Measurements from ENCODE around the gene CANT1.

- TF ChIP-seq CTCF (IDR thresholded peaks at IDR 0.05), result no peak
- no peak for TF ChIP-seq POLR2A (IDR thresholded peaks at IDR 0.05)
Observed at GRCh38 chr17:78986649-78987328, 22.8 kb downstream of the CANT1 start.
